Hepatocyte (in vitro differentiated cells): ENCODE results near the gene CYB561D2. TPM values are rescaled to one million over a fixed set of nuclear protein-coding genes. Genes with fewer than 3 reads are reported as not detected.

Experiments used
- DNase-seq: peaks from one replicate; pipeline ENCODE4 v3.0.0-alpha.2; 2016; ENCODE audit warnings: low spot score
- H2AFZ ChIP-seq: fragments of 200-600 bp; sonication (generic); 2 replicates; pipeline ENCODE4 v1.6.0; 2016; ENCODE audit warnings: antibody characterized with exemption, mild to moderate bottlenecking
- H3K27ac ChIP-seq: fragments of 200-600 bp; sonication (generic); 2 replicates; pipeline ENCODE4 v1.5.1; 2016; ENCODE audit warnings: mild to moderate bottlenecking
- H3K27me3 ChIP-seq: fragments of 200-600 bp; sonication (generic); 2 replicates; pipeline ENCODE4 v1.6.1; 2016
- H3K36me3 ChIP-seq: fragments of 200-600 bp; sonication (generic); replicated peaks from 2 replicates; pipeline ENCODE4 v1.5.1; 2016; ENCODE audit warnings: low read depth; ENCODE audit not compliant: insufficient read depth
- H3K4me1 ChIP-seq: fragments of 200-600 bp; sonication (generic); 2 replicates; pipeline ENCODE4 v1.5.1; 2016; ENCODE audit warnings: mild to moderate bottlenecking, moderate library complexity; ENCODE audit not compliant: insufficient read depth
- H3K4me2 ChIP-seq: fragments of 200-600 bp; sonication (generic); 2 replicates; pipeline ENCODE4 v1.6.0; 2016
- H3K4me3 ChIP-seq: fragments of 200-600 bp; sonication (generic); 2 replicates; pipeline ENCODE4 v1.5.1; 2016; ENCODE audit warnings: mild to moderate bottlenecking
- H3K79me2 ChIP-seq: fragments of 200-600 bp; sonication (generic); 2 replicates; pipeline ENCODE4 v1.6.0; 2017; ENCODE audit warnings: mild to moderate bottlenecking
- H3K9me2 ChIP-seq: fragments of 200-600 bp; sonication (generic); replicated peaks from 2 replicates; pipeline ENCODE4 v1.6.0; 2017; ENCODE audit warnings: mild to moderate bottlenecking; ENCODE audit not compliant: insufficient read depth
- H3K9me3 ChIP-seq: fragments of 200-600 bp; sonication (generic); 2 replicates; pipeline ENCODE4 v1.5.1; 2016; ENCODE audit warnings: low read depth, mild to moderate bottlenecking
- H4K20me1 ChIP-seq: fragments of 200-600 bp; sonication (generic); 2 replicates; pipeline ENCODE4 v1.6.0; 2016; ENCODE audit warnings: mild to moderate bottlenecking; ENCODE audit not compliant: insufficient read depth, poor library complexity, severe bottlenecking
- EZH2 ChIP-seq: fragments of 200-600 bp; sonication (generic); IDR thresholded peaks from 2 replicates; pipeline ENCODE4 v1.6.1; 2016; ENCODE audit warnings: antibody characterized with exemption, mild to moderate bottlenecking, borderline replicate concordance
- EZH2phosphoT487 ChIP-seq: fragments of 200-600 bp; sonication (generic); IDR thresholded peaks from one replicate; pipeline ENCODE4 v1.6.1; 2018; ENCODE audit warnings: antibody characterized with exemption, mild to moderate bottlenecking, low read depth, moderate library complexity; ENCODE audit not compliant: unreplicated experiment, severe bottlenecking
- WGBS: methylation state at CpG from one replicate; pipeline ENCODE4 v1.1.6; 2016; ENCODE audit warnings: low lambda C conversion rate; ENCODE audit errors: missing lambda C conversion rate; 5-methylcytosine and 5-hydroxymethylcytosine counted together
- polyA plus RNA-seq: library from polyadenylated mRNA; unstranded; fragments of >200 nt; fragmentation: Nextera tagmentation; extraction: Ambion mirVana; gene quantifications from 2 replicates; pipeline ENCODE4 v1.2.1, GENCODE V29; 2016
- total RNA-seq: library from RNA; depleted of rRNA; stranded (reverse); fragments of >200 nt; gene quantifications from 2 replicates; pipeline ENCODE4 v1.2.3, GENCODE V29; 2014
- TF ChIP-seq, protein P1 (sequence below): fragments of 200-600 bp; sonication (generic); IDR thresholded peaks from 2 replicates; pipeline ENCODE4 v1.5.1; 2016; ENCODE audit warnings: antibody characterized with exemption, mild to moderate bottlenecking; ENCODE audit not compliant: poor library complexity

The CYB561D2 gene
- total and polyA plus RNA-seq, 2 experiments from 2014 or later = 37.3 to 40.5 TPM

DNA sequence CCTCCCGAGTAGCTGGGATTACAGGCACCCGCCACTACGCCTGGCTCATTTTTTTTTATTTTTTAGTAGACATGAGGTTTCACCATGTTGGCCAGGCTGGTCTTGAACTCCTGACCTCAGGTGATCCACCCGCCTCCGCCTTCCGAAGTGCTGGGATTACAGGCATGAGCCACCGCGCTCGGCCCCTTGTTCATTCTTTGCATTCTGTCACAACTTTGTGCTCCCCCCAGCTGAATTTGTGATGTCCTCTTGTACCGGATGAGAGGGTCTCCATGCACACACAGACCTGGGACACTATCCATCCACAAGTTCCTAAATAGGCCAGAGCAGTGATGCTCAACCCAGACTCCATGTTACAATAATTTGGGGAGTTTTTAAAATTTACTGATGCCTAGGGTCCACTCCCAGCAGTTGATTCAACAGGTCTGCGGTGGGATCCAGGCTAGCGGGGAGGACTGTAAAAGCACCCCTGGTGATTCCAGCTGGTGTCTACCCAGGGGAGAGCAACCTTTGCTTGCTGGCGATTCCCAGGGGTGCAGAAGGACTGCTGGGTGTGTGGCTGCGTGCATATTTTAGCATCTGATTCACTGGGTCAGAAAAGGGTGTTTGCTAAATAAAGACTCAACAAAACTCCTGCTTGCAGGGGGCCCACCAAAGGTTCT is 11.0 kb upstream of the CYB561D2 start:
- WGBS = 92% methylated on average over 14 of the region's 14 CpGs
- no peaks in the 10 kb centered on the region for H3K9me3 ChIP-seq
- TF ChIP-seq EZH2phosphoT487 (no peak), EZH2 (no peak)
- TF ChIP-seq, protein P1, sequence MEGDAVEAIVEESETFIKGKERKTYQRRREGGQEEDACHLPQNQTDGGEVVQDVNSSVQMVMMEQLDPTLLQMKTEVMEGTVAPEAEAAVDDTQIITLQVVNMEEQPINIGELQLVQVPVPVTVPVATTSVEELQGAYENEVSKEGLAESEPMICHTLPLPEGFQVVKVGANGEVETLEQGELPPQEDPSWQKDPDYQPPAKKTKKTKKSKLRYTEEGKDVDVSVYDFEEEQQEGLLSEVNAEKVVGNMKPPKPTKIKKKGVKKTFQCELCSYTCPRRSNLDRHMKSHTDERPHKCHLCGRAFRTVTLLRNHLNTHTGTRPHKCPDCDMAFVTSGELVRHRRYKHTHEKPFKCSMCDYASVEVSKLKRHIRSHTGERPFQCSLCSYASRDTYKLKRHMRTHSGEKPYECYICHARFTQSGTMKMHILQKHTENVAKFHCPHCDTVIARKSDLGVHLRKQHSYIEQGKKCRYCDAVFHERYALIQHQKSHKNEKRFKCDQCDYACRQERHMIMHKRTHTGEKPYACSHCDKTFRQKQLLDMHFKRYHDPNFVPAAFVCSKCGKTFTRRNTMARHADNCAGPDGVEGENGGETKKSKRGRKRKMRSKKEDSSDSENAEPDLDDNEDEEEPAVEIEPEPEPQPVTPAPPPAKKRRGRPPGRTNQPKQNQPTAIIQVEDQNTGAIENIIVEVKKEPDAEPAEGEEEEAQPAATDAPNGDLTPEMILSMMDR = no peak
- H3K9me2 ChIP-seq = no peaks in the 10 kb centered on the region
- H3K4me1 ChIP-seq = peaks cover 34% of the 10 kb centered on the region
- H3K36me3 ChIP-seq = no peaks in the 10 kb centered on the region
- peaks cover 20% of the 10 kb centered on the region for H3K79me2 ChIP-seq
- peaks cover 25% of the 10 kb centered on the region for H3K27me3 ChIP-seq
- no peak overlapping the region for H2AFZ ChIP-seq
- no peak overlapping the region for H3K4me2 ChIP-seq
- no peak overlapping the region for H3K4me3 ChIP-seq
- DNase-seq = no peak
- no peak overlapping the region for H3K27ac ChIP-seq
- no peaks in the 10 kb centered on the region for H4K20me1 ChIP-seq

DNA sequence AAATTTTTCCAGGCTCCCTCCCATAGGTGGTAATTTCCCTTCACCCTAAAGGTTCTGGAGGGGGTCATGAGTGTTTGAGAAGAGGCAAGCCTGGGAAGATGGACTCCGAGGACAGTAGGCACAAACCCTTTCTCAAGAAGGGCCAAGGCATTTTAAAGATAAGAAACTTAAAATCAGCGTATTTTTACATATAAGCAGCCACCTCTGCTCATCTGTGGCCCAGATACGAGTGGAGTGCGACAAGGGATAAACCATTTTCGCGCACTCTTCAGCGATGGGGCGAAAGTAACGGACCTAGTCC is 10.6 kb upstream of the CYB561D2 start:
- H3K79me2 ChIP-seq = peaks cover 16% of the 10 kb centered on the region
- H3K36me3 ChIP-seq = no peaks in the 10 kb centered on the region
- no peak for DNase-seq
- peak overlapping the region; percentile 77 for H3K4me2 ChIP-seq
- H3K4me1 ChIP-seq = peaks cover 31% of the 10 kb centered on the region
- WGBS = 45% methylated on average over 9 of the region's 9 CpGs
- H4K20me1 ChIP-seq = no peaks in the 10 kb centered on the region
- no peaks in the 10 kb centered on the region for H3K9me3 ChIP-seq
- H3K27ac ChIP-seq = no peak overlapping the region
- H3K4me3 ChIP-seq = no peak overlapping the region
- H2AFZ ChIP-seq = no peak overlapping the region
- H3K9me2 ChIP-seq = no peaks in the 10 kb centered on the region
- peaks cover 25% of the 10 kb centered on the region for H3K27me3 ChIP-seq
- no peak for TF ChIP-seq EZH2phosphoT487
- TF ChIP-seq, protein P1 = no peak
- no peak for TF ChIP-seq EZH2

DNA sequence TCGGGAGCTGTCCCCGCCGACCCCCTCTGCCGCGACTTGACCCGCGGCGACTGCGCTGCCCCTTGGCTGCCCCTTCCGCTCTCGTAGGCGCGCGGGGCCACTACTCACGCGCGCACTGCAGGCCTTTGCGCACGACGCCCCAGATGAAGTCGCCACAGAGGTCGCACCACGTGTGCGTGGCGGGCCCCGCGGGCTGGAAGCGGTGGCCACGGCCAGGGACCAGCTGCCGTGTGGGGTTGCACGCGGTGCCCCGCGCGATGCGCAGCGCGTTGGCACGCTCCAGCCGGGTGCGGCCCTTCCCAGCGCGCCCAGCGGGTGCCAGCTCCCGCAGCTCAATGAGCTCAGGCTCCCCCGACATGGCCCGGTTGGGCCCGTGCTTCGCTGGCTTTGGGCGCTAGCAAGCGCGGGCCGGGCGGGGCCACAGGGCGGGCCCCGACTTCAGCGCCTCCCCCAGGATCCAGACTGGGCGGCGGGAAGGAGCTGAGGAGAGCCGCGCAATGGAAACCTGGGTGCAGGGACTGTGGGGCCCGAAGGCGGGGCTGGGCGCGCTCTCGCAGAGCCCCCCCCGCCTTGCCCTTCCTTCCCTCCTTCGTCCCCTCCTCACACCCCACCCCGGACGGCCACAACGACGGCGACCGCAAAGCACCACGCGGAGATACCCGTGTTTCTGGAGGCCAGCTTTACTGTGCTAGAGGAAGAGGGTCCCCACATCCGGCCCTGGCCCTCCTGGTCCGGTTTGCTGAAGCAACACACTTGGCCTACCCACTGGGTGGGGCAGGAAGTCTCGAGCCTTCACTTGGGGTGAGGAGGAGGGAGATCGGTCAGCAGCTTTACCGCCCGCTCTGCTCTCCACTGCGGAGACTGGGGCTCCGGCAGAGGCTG is 10.0 kb upstream of the CYB561D2 start, which contains the start of gene RASSF1:
RASSF1 (minus strand) TSS at position 389 of the 882 bp plus-strand sequence; CDS start at position 358, 31 bp downstream.
- Histone ChIP-seq H2AFZ (peak within 1 kb of the TSS; percentile 40), H3K27ac (no peak within 1 kb of the TSS), H3K4me1 (peaks cover 30% of the 10 kb centered on the region), H3K9me2 (no peaks in the 10 kb centered on the region), H3K4me2 (peak within 1 kb of the TSS; percentile 77), H3K9me3 (no peaks in the 10 kb centered on the region), H3K36me3 (no peaks in the 10 kb centered on the region), H4K20me1 (no peaks in the 10 kb centered on the region), H3K27me3 (peaks cover 25% of the 10 kb centered on the region), H3K79me2 (peaks cover 10% of the 10 kb centered on the region), H3K4me3 (no peak within 1 kb of the TSS)
- 15% methylated on average over 65 of the region's 85 CpGs for WGBS
- DNase-seq = peak; percentile 41
- TF ChIP-seq EZH2phosphoT487 (no peak), EZH2 (peak; percentile 72)

DNA sequence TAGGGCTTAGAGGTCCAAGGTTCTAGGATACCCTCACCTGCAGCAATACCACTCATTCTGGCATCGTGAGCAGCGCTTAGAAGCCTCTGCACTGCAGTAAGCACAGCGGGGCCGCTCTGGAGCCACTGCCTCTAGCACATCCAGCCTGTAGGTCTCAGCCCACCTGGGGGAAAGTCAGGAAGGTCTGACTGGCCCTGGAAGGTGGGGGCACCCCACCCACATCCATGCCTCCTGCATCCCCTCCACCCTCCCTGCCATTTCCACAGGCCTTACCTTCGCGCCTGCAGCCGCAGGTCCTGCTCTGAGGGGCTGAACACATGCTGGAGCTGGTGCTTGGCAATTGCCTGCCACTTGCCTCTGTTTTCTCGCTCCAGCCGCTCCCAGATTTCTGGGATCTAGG is 9.1 kb upstream of the CYB561D2 start:
- H3K4me2 ChIP-seq = no peak overlapping the region
- no peaks in the 10 kb centered on the region for H3K9me3 ChIP-seq
- H3K4me1 ChIP-seq = peaks cover 26% of the 10 kb centered on the region
- H3K9me2 ChIP-seq = no peaks in the 10 kb centered on the region
- TF ChIP-seq EZH2phosphoT487 = no peak
- TF ChIP-seq, protein P1 = no peak
- no peaks in the 10 kb centered on the region for H3K36me3 ChIP-seq
- peaks cover 25% of the 10 kb centered on the region for H3K27me3 ChIP-seq
- no peak for DNase-seq
- 90% methylated on average over 9 of the region's 9 CpGs for WGBS
- peaks cover 1% of the 10 kb centered on the region for H3K79me2 ChIP-seq
- no peaks in the 10 kb centered on the region for H4K20me1 ChIP-seq
- H2AFZ ChIP-seq = no peak overlapping the region
- no peak overlapping the region for H3K27ac ChIP-seq
- no peak overlapping the region for H3K4me3 ChIP-seq
